PC-3 (cell line): Measurements from ENCODE around the gene ERRFI1. TPM values are rescaled to one million over a fixed set of nuclear protein-coding genes. Genes with fewer than 3 reads are reported as not detected.

Source experiments
- ATAC-seq: fragments of 200-7000 bp; cut with Tn5 transposase; 2 replicates; pipeline ENCODE4 v1.9.1; 2020; ENCODE audit warnings: mild to moderate bottlenecking, moderate library complexity
- BruUV-seq: library from RNA; stranded (reverse); fragments of 400-500 nt; replicated peaks from 2 replicates; lab custom pipeline; 2021; lab: Mats Ljungman, UMichigan
- CTCF ChIA-PET: fragments of 300-600 bp; sonication (Branson Sonifier 250); formaldehyde crosslinking; loops from one replicate; lab custom pipeline; 2022; ENCODE audit warnings: antibody characterized with exemption; lab: Charles Lee
- POLR2A ChIA-PET: fragments of 300-600 bp; sonication (Branson Sonifier 250); formaldehyde crosslinking; loops from one replicate; lab custom pipeline; 2022; ENCODE audit warnings: antibody characterized with exemption; ENCODE audit not compliant: unreplicated experiment; lab: Charles Lee
- DNase-seq: peaks from one replicate; pipeline ENCODE4 v3.0.0-alpha.2; 2015
- H2AFZ ChIP-seq: fragments of 300-600 bp; sonication (generic); 2 replicates; pipeline ENCODE4 v1.6.0; 2016; ENCODE audit warnings: antibody characterized with exemption, low read length
- H3F3A ChIP-seq: fragments of 300-600 bp; sonication (generic); one replicate; pipeline ENCODE4 v1.6.0; 2017; ENCODE audit warnings: antibody characterized with exemption, low read length, control low read depth, mild to moderate bottlenecking; ENCODE audit not compliant: unreplicated experiment
- H3K27ac ChIP-seq: fragments of 300-600 bp; sonication (generic); 2 replicates; pipeline ENCODE4 v1.5.1; 2016; ENCODE audit warnings: mild to moderate bottlenecking, low read length
- H3K27me3 ChIP-seq: fragments of 300-600 bp; sonication (generic); 2 replicates; pipeline ENCODE4 v1.6.1; 2016; ENCODE audit warnings: low read length, mixed read lengths
- H3K36me3 ChIP-seq: fragments of 300-600 bp; sonication (generic); 2 replicates; pipeline ENCODE4 v1.6.1; 2016; ENCODE audit warnings: low read depth, mixed run types, low read length, mixed read lengths
- H3K4me1 ChIP-seq: fragments of 300-600 bp; sonication (generic); 2 replicates; pipeline ENCODE4 v1.5.1; 2016; ENCODE audit warnings: low read length; ENCODE audit not compliant: insufficient read depth
- H3K4me2 ChIP-seq: fragments of 300-600 bp; sonication (generic); 2 replicates; pipeline ENCODE4 v1.6.0; 2016; ENCODE audit warnings: low read length
- H3K4me3 ChIP-seq: fragments of 300-600 bp; sonication (generic); 2 replicates; pipeline ENCODE4 v1.5.1; 2016; ENCODE audit warnings: mild to moderate bottlenecking, low read length, mixed read lengths
- H3K79me2 ChIP-seq: fragments of 300-600 bp; sonication (generic); 2 replicates; pipeline ENCODE4 v1.6.1; 2017; ENCODE audit warnings: low read length, mixed read lengths
- H3K9ac ChIP-seq: fragments of 300-600 bp; sonication (generic); 2 replicates; pipeline ENCODE4 v1.6.0; 2016; ENCODE audit warnings: mild to moderate bottlenecking, low read length
- H3K9me2 ChIP-seq: fragments of 300-600 bp; sonication (generic); replicated peaks from 2 replicates; pipeline ENCODE4 v1.6.1; 2016; ENCODE audit warnings: mixed run types, low read length, mixed read lengths
- H3K9me3 ChIP-seq: fragments of 300-600 bp; sonication (generic); 2 replicates; pipeline ENCODE4 v1.6.1; 2016; ENCODE audit warnings: low read length, mixed read lengths
- H4K20me1 ChIP-seq: fragments of 300-600 bp; sonication (generic); 2 replicates; pipeline ENCODE4 v1.6.1; 2016; ENCODE audit warnings: low read length, mixed read lengths
- CTCF ChIP-seq: fragments of 300-600 bp; sonication (generic); conservative IDR thresholded peaks from 2 replicates; pipeline ENCODE4 v1.5.1; 2017; ENCODE audit warnings: antibody characterized with exemption, low read depth, mild to moderate bottlenecking, low read length
- EZH2 ChIP-seq: fragments of 300-600 bp; sonication (generic); IDR thresholded peaks from one replicate; pipeline ENCODE4 v1.6.1; 2017; ENCODE audit warnings: antibody characterized with exemption, mild to moderate bottlenecking, low read length; ENCODE audit not compliant: unreplicated experiment
- EZH2phosphoT487 ChIP-seq: fragments of 300-600 bp; sonication (generic); IDR thresholded peaks from 2 replicates; pipeline ENCODE4 v1.6.1; 2018; ENCODE audit warnings: mild to moderate bottlenecking, antibody characterized with exemption, low read length, borderline replicate concordance
- intact Hi-C: fragments of 100-400 bp; cut with micrococcal nuclease; formaldehyde crosslinking; loops from 2 replicates; pipeline ENCODE4 v1.9.0; 2023
- total RNA-seq: library from RNA; depleted of rRNA; stranded (reverse); fragments of >200 nt; gene quantifications from 2 replicates; pipeline ENCODE4 v1.2.3, GENCODE V29; 2014

ERRFI1 gene
- total RNA-seq, 1 experiment from 2014 or later = 218 TPM

- Histone ChIP-seq H3F3A (peaks cover 5% of the 10 kb centered on the region), H3K27ac (peak overlapping the region; percentile 99), H3K36me3 (no peaks in the 10 kb centered on the region), H3K4me3 (peak overlapping the region; percentile 57), H3K27me3 (no peaks in the 10 kb centered on the region), H3K9ac (peak overlapping the region; percentile 94), H2AFZ (peak overlapping the region; percentile 27), H4K20me1 (no peaks in the 10 kb centered on the region), H3K9me3 (no peaks in the 10 kb centered on the region), H3K4me2 (peak overlapping the region; percentile 86), H3K4me1 (peaks cover 36% of the 10 kb centered on the region), H3K9me2 (no peaks in the 10 kb centered on the region), H3K79me2 (no peaks in the 10 kb centered on the region)
- TF ChIP-seq EZH2 = no peak
- no peak for TF ChIP-seq EZH2phosphoT487
- no peak for TF ChIP-seq CTCF
- TSS peak; percentile 94 for BruUV-seq
- DNase-seq (peak; percentile 73), ATAC-seq (peak; percentile 67)
- CTCF ChIA-PET = interaction anchor here (1.4 kb wide), 1 partner anchor 14 kb away, joined by 4 read pairs; no protein-coding TSS in a partner anchor
- POLR2A ChIA-PET = interaction anchor here (0.6 to 1.7 kb wide), 7 partner anchors 13 to 93 kb away, joined by 3 to 13 read pairs (median 5); no protein-coding TSS in a partner anchor
- intact Hi-C loops = loop anchor here (1.0 to 2.0 kb wide), 4 partner anchors 15 to 35 kb away; no protein-coding TSS in a partner anchor
Observed at GRCh38 chr1:8061673-8062386, 35.7 kb upstream of the ERRFI1 start.

- intact Hi-C loops = loop anchor here (1.0 to 2.0 kb wide), 4 partner anchors 14 to 36 kb away; no protein-coding TSS in a partner anchor
- DNase-seq = peak; percentile 95
Observed at GRCh38 chr1:8061210-8061609, 35.1 kb upstream of the ERRFI1 start.

More at GRCh38 chr1:8061210-8061609, 35.1 kb upstream of the ERRFI1 start:
- POLR2A ChIA-PET = interaction anchor here (0.5 to 1.7 kb wide), 11 partner anchors 13 to 143 kb away, joined by 3 to 13 read pairs (median 5); no protein-coding TSS in a partner anchor
- peak; percentile 92 for ATAC-seq
- peak overlapping the region; percentile 27 for H2AFZ ChIP-seq
- TF ChIP-seq CTCF (no peak), EZH2 (no peak), EZH2phosphoT487 (no peak)
- peaks cover 41% of the 10 kb centered on the region for H3K4me1 ChIP-seq
- H3K4me2 ChIP-seq = peak overlapping the region; percentile 86
- CTCF ChIA-PET = interaction anchor here (0.6 to 1.4 kb wide), 3 partner anchors 13 to 151 kb away, joined by 3 to 4 read pairs (median 3); no protein-coding TSS in a partner anchor
- H3K36me3 ChIP-seq = no peaks in the 10 kb centered on the region
- H4K20me1 ChIP-seq = no peaks in the 10 kb centered on the region
- H3K27ac ChIP-seq = peak overlapping the region; percentile 99
- H3K9me3 ChIP-seq = no peaks in the 10 kb centered on the region
- no TSS peak for BruUV-seq
- peaks cover 9% of the 10 kb centered on the region for H3F3A ChIP-seq
- peak overlapping the region; percentile 94 for H3K9ac ChIP-seq
- no peaks in the 10 kb centered on the region for H3K27me3 ChIP-seq
- peak overlapping the region; percentile 57 for H3K4me3 ChIP-seq
- H3K9me2 ChIP-seq = no peaks in the 10 kb centered on the region
- H3K79me2 ChIP-seq = no peaks in the 10 kb centered on the region
